Ramos (cell line): ENCODE measurements around the gene NBPF4.
"Not testable (repeated sequence)": the region's sequence is repeated elsewhere in the genome, so short reads cannot be mapped to it uniquely, and the experiment has no call there.

Experiments used
- in situ Hi-C: fragments of 300-500 bp; cut with MboI; formaldehyde crosslinking; loops from one replicate; pipeline ENCODE4 v1.14.3; 2022; ENCODE audit warnings: low sequenced_read_pairs; ENCODE audit not compliant: unreplicated experiment

The NBPF4 gene, protein sequence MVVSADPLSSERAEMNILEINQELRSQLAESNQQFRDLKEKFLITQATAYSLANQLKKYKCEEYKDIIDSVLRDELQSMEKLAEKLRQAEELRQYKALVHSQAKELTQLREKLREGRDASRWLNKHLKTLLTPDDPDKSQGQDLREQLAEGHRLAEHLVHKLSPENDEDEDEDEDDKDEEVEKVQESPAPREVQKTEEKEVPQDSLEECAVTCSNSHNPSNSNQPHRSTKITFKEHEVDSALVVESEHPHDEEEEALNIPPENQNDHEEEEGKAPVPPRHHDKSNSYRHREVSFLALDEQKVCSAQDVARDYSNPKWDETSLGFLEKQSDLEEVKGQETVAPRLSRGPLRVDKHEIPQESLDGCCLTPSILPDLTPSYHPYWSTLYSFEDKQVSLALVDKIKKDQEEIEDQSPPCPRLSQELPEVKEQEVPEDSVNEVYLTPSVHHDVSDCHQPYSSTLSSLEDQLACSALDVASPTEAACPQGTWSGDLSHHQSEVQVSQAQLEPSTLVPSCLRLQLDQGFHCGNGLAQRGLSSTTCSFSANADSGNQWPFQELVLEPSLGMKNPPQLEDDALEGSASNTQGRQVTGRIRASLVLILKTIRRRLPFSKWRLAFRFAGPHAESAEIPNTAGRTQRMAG

GRCh38 chr1:108243976-108244375 is at the start of gene NBPF4:
NBPF4 (minus strand) TSS chr1:108244076; CDS start chr1:108243761, 315 bp downstream.
- in situ Hi-C loops, result not testable (repeated sequence)

DNA sequence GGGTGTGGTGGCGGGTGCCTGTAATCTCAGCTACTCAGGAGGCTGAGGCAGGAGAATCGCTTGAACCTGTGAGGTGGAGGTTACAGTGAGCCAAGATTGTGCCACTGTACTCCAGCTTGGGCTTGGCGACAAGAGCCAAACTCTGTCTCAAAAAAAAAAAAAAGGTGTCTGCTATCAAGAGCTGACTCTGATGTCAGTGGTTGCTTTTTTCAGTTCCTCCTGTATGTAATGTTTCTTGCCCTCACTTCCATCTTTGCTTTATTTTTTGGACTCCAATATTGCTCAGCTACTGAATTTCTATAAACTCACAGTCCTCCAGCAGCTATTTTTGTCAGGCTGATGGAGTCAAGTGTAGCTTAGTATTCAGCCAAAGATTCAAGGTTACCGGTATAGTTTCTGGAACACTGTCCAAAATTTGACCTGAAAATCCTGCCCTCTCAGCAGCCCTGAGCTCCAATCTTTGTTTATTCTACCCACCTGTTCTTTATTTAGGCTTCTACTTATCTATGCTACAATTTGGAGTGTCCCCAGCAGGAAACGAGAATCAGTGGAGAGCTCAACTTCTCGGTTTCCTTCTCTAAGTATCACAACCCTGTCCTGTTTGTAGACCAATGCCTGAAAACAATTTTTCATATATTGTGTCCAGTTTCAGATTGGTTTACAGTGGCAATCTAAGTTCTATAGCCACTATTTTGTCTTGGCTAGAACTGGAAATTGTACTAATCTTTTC is 38.8 kb upstream of the NBPF4 start:
- in situ Hi-C loops, result not testable (repeated sequence)

GRCh38 chr1:108272485-108273327 is 28.8 kb upstream of the NBPF4 start:
- in situ Hi-C loops, result not testable (repeated sequence)

- in situ Hi-C loops, result not testable (repeated sequence)
Observed at GRCh38 chr1:108267097-108267496, 23.2 kb upstream of the NBPF4 start.

GRCh38 chr1:108261967-108262366 is 18.1 kb upstream of the NBPF4 start:
- in situ Hi-C loops, result not testable (repeated sequence)

DNA sequence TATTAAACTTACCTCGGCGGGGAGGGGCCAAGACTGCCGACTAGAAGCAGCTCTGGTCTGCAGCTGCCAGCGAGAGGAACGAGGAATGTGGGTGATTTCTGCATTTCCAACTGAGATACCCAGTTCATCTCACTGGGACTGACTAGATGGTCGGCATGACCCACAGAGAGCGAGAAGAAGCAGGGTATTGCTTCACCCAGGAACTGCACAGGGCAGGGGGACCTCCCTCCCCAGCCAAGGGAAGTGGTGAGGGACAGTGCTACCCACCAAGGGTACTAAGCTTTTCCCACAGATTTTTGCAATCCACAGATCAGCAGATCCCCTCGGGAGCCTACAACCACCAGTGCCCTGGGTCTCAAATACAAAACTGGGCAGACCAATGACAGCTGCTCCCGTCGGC is 17.6 kb upstream of the NBPF4 start:
- in situ Hi-C loops, result not testable (repeated sequence)

DNA sequence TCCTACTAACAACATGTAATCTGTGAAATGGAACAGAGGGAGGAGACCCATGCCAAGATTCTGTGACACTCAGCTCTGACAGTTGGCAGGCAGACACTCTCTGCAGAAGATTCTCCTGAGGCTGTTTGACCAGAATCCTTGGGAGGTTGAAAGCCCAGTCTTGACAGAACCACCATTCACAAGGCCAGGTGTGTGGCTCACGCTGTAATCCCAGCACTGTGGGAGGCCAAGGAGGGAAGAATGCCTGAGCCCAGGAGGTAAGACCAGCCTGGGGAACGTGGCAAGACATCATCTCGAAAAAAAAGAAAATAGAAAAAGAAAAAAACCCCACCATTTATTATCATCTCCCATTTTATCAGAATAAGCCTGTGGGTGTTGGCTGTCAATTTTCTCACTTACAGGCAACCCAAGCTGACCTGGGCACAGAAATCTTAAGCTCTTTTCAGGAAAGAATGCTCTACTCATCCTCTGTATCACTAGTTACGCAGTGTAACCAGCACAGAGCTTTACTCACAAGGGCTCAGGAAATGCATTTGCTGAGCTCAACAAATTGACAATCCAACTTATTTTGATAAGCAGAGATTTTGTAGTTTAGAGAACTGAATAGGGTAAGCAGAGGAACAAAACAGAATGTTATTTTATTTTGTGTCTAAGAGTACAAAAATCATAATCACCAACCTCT is 16.8 kb upstream of the NBPF4 start:
- in situ Hi-C loops, result not testable (repeated sequence)

DNA sequence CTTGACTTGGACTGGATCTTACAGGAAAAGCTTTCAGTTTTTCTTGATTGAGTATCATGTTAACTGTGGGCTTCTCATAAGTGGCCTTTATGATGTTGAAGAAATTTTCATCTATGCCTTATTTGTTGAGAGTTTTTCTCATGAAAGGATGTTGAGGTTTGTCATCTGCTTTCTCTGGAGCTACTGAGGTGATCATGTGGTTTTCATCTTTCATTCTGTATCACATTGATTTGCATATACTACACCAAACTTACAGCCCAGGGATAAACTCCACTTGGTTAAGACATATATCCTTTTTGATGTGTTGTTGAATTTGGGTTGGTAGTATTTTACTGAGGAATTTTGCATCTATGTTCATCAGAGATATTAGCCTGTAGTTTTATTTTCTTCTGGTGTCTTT is 11.6 kb upstream of the NBPF4 start:
- in situ Hi-C loops, result not testable (repeated sequence)

DNA sequence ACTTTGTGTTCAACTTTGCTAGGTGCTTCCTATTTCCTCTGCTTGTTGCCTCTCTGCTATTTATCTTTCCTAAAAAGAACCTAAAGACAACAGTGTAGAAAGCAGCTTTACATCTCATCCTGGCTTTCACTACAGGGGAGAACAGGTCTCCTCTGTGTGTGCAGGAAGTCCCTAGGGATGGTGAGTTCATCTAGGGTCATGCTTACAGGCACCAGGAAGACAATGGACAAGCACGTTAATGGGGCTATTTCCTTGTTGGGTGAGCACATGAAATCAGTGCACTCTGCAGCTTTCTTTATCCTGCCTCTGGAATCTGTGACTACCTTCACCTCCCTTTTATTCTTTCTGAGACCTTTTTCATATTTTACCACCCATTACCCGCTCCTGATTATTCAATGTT is 4.5 kb downstream of the NBPF4 start:
- in situ Hi-C loops, result not testable (repeated sequence)

DNA sequence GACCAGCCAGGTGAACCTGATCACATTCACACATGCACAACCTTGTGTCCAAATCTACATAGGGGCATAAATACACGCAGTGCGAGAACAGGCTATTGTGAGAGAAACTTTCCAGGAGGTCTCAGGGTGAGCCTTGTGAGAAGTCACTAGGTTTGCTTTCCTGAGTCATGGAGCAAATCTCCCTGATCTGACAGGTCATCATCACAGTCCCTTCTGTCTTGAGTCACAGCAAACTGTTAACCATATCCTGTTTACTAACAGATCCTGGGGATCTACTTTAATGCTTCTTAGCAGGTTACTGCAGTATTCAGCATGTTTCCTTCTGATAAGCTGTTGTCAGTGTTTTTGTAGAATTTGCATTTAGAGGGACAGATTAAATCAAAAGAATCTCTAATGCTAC is 8.6 kb downstream of the NBPF4 start:
- in situ Hi-C loops, result not testable (repeated sequence)

DNA sequence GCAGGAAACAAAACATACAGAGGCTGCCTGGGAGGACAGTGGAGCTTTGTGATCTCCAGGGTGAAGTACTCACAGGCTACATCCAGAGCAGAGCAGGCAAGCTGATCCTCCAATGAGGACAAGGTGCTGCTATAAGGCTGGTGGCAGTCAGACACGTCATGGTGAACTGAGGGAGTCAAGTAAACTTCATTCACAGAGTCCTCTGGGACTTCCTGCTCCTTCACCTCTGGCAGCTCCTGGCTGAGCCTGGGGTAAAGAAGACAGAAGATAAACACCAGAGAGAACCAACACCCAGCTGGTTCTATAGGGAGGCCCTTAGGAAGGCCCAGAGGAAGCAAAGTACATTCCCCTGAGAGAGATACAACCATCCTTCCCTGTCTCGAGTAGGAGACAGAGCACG is 11.7 kb downstream of the NBPF4 start:
- in situ Hi-C loops, result not testable (repeated sequence)

- in situ Hi-C loops, result not testable (repeated sequence)
Observed at GRCh38 chr1:108229976-108230375, 13.9 kb downstream of the NBPF4 start.

DNA sequence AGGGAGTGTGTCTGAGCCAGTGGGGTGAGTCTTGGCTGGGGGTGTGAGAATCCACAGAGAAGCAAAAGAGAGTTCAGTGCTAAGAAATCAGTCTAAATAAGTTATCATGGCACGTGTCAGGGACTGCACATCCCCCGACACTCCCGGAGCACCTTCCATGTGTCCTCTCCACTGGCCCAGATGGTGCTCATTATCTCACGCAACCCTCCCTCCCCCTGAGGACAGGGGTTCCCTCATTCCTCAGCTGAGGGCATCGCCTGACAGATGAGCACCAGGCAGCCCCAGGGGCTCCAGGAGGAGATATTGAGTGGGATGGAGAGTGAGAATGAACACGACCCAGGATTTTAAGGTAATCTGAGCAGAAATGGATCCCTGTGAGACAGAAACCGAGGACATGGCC is 16.1 kb downstream of the NBPF4 start:
- in situ Hi-C loops, result not testable (repeated sequence)

DNA sequence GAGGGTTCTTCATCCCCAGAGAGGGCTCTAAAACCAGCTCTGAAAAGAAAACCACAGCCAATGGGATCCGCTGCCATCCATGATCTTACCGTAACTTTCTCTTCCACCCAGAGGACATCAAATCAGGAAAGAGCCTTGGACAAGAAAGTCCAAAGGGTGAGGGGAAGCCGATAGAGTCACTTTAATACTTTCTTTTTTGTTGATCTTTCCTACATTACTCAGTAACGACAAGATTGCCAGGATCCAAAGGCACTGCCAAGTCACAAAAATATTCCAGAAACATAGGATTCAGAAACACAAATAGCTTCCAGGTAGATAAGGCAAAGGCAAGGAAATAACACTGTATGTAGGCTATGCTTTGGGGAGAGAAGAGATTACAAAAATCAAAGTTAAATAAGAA is 17.0 kb downstream of the NBPF4 start:
- in situ Hi-C loops, result not testable (repeated sequence)

GRCh38 chr1:108223226-108223625 is 20.6 kb downstream of the NBPF4 start:
- in situ Hi-C loops, result not testable (repeated sequence)

GRCh38 chr1:108217515-108218174 is 26.2 kb downstream of the NBPF4 start:
- in situ Hi-C loops, result not testable (repeated sequence)

GRCh38 chr1:108217007-108217406 is 26.9 kb downstream of the NBPF4 start:
- in situ Hi-C loops, result not testable (repeated sequence)

DNA sequence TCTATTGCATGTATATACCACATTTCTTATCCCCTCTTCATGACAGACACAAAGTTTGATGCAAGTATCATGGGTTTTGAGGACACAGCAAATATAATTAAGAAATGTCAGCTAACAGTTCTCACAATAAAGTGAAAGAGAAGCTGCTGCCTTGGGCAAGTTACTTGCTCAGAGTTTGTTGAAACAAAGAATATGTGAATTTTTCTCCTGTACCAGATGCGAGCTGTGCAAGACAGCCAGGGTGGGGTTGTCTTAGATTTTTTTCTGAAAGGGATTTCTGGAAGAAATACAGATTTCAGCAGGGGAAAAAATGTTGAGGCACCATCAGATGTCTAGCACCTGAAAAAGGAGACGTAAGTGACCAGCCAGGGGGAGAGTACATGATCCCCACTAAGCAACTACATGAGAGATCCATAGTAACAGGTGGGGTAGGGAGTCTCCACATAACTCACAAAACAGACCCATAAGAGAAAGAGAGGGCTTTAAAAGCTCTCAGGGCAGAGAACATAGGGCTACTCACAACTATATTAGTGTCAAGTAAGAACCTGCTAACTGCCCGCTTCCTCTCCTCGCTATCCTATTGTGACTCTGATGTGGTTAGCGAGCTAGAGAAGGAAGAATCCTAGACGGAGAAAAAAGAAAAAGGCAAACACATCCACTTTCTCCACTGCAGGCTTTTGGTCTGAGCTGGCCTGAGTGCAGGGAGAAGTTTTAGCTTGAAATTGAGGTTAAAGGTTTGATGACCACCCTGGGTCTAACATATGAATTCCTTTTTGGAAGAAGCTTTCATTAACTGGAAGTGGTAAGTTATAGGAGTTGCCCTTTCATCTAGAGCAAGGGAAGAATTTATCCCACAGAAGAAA is 27.6 kb downstream of the NBPF4 start:
- in situ Hi-C loops, result not testable (repeated sequence)
